Measurements from ENCODE around the gene G2E3. TPM values are rescaled to one million over a fixed set of nuclear protein-coding genes. Genes with fewer than 3 reads are reported as not detected.

The G2E3 gene
- total and polyA plus RNA-seq, 2 of the 13 experiments (the other 11 are each of a cell fraction or from before 2014, with no cell fraction given): 22.8 to 63.0 TPM

- peak; percentile 4; the same call in 1 of the 2 replicates for TF ChIP-seq AHDC1 (CRISPR knock-in tag; IDR thresholded peaks at IDR 0.05; ENCODE audit: borderline replicate concordance)
- peak; percentile 98 for TF ChIP-seq TARDBP (CRISPR knock-in tag; IDR thresholded peaks at IDR 0.05)
- TF ChIP-seq ZNF451 (CRISPR knock-in tag; IDR thresholded peaks at IDR 0.05): peak; percentile 93
- peak; percentile 82; the same call in 1 of the 2 replicates for TF ChIP-seq HOXA9 (CRISPR knock-in tag; IDR thresholded peaks at IDR 0.05; ENCODE audit: borderline replicate concordance)
- no peak for TF ChIP-seq HHEX (CRISPR knock-in tag; IDR thresholded peaks at IDR 0.05)
- 0 out of 2 replicates have a peak, but pooled peaks have one; percentile 48 for TF ChIP-seq KDM6A (CRISPR knock-in tag; IDR thresholded peaks at IDR 0.05; ENCODE audit: low read depth)
- peak; percentile 99 for TF ChIP-seq ZNF34 (CRISPR knock-in tag; IDR thresholded peaks at IDR 0.05; ENCODE audit: borderline replicate concordance)
- peak; percentile 94 for TF ChIP-seq AGO1 (IDR thresholded peaks at IDR 0.05; ENCODE audit: low read depth, low read length, poor library complexity, severe bottlenecking)
- peak; percentile 99 for TF ChIP-seq ZSCAN9 (CRISPR knock-in tag; IDR thresholded peaks at IDR 0.05; ENCODE audit: borderline replicate concordance)
- peak; percentile 85 for TF ChIP-seq ZNF800 (CRISPR knock-in tag; IDR thresholded peaks at IDR 0.05)
- peak; percentile 89 for TF ChIP-seq ZBTB2 (CRISPR knock-in tag; IDR thresholded peaks at IDR 0.05; ENCODE audit: low read depth)
- TF ChIP-seq NPAS2 (CRISPR knock-in tag; IDR thresholded peaks at IDR 0.05; ENCODE audit: borderline replicate concordance): no peak
- no peak for TF ChIP-seq ZNF530 (CRISPR knock-in tag; IDR thresholded peaks at IDR 0.05; ENCODE audit: low read depth)
Observed at GRCh38 chr14:30621940-30622830, 63.2 kb downstream of the G2E3 start, which contains the start of gene SCFD1 (continued).
